GM12892 (cell line): Measurements from ENCODE around the gene GEMIN4.
"Not testable (repeated sequence)": the region's sequence is repeated elsewhere in the genome, so short reads cannot be mapped to it uniquely, and the experiment has no call there.

Experiments
- POLR2A ChIP-seq: IDR thresholded peaks from 2 replicates; pipeline ENCODE4 v1.6.1; 2011; ENCODE audit warnings: low read depth, low read length, control low read depth
- POLR2AphosphoS5 ChIP-seq: IDR thresholded peaks from 2 replicates; pipeline ENCODE4 v1.6.1; 2011; ENCODE audit warnings: low read depth, low read length, control low read depth
- TAF1 ChIP-seq: IDR thresholded peaks from 2 replicates; pipeline ENCODE4 v1.6.1; 2011; ENCODE audit warnings: low read depth, mild to moderate bottlenecking, control low read depth, low read length, borderline replicate concordance

DNA sequence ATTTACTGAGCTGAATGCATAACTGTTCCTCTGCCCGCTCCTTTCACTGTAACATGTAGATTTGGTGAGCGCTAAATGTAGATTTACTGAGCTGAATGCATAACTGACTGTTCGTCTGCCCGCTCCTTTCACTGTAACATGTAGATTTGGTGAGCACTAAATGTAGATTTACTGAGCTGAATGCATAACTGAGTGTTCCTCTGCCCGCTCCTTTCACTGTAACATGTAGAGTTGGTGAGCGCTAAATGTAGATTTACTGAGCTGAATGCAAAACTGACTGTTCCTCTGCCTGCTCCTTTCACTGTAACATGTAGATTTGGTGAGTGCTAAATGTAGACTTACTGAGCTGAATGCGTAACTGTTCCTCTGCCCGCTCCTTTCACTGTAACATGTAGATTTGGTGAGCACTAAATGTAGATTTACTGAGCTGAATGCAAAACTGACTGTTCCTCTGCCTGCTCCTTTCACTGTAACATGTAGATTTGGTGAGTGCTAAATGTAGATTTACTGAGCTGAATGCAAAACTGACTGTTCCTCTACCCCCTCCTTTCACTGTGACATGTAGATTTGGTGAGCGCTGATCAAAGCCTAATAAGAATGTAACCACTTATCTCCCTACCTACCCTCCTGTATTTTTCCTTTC, 3.4 kb upstream of the GEMIN4 start:
- not testable (repeated sequence) for TF ChIP-seq POLR2AphosphoS5, POLR2A, TAF1
